Effector memory CD8-positive, alpha-beta T cell (primary cell): ENCODE results near the gene APP.
"Not testable (repeated sequence)": the region's sequence is repeated elsewhere in the genome, so short reads cannot be mapped to it uniquely, and the experiment has no call there.

Source experiments
- ATAC-seq: fragments of 150-1000 bp; cut with Tn5 transposase; replicated peaks from 2 replicates; pipeline ENCODE4 v1.10.0; 2021; ENCODE audit warnings: mild to moderate bottlenecking, moderate library complexity
- DNase-seq, 3 experiments: peaks; one replicate each; pipeline ENCODE4 v3.0.0; 2021
- H3K27ac Mint-ChIP-seq, 2 donors: one replicate each; pipeline ENCODE4 v1.8.0; 2022; ENCODE audit warnings: mild to moderate bottlenecking in 2 of 2, mixed read lengths in 2 of 2, moderate library complexity in 2 of 2
- H3K27me3 Mint-ChIP-seq, 2 donors: one replicate each; pipeline ENCODE4 v1.8.0; 2022; ENCODE audit warnings: mixed read lengths in 2 of 2
- H3K36me3 Mint-ChIP-seq: one replicate; pipeline ENCODE4 v1.8.0; 2022; ENCODE audit warnings: mild to moderate bottlenecking, moderate library complexity, mixed read lengths; ENCODE audit not compliant: insufficient read depth
- H3K4me1 Mint-ChIP-seq, 2 donors: one replicate each; pipeline ENCODE4 v1.8.0; 2022; ENCODE audit warnings: low read depth in 2 of 2, mixed read lengths in 2 of 2
- H3K4me3 Mint-ChIP-seq, 2 donors: one replicate each; pipeline ENCODE4 v1.8.0; 2022; ENCODE audit warnings: mild to moderate bottlenecking in 2 of 2, mixed read lengths in 2 of 2, moderate library complexity in 2 of 2
- H3K9me3 Mint-ChIP-seq, 2 donors: one replicate each; pipeline ENCODE4 v1.8.0; 2022; ENCODE audit warnings: mixed read lengths in 2 of 2

APP gene

GRCh38 chr21:26096494-26097371 lies 73.8 kb downstream of the APP start:
- DNase-seq (no peak), ATAC-seq (no peak)
- Mint-ChIP-seq H3K27me3 (no peaks in the 10 kb centered on the region), H3K27ac (no peak overlapping the region), H3K4me1 (no peaks in the 10 kb centered on the region), H3K4me3 (no peak overlapping the region), H3K9me3 (peaks cover 0 to 3% of the 10 kb centered on the region in 2 donors), H3K36me3 (no peaks in the 10 kb centered on the region)

DNA sequence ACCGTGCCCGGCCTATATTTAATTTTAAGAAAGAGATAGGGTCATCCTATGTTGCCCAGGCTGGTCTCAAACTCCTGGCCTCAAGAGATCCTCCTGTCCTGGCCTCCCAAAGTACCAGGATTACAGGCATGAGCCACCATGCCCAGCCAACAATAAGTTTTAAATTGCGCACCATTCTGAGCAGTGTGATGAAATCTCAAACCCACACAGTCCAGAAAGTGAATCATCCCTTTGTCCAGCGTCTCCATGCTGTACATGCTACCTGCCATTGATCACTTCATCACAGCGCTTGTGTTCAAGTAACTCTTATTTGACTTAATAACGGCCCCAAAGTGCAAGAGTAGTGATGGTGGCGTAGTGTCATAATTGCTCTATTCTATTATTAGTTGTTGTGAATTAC lies 75.4 kb downstream of the APP start:
- no peak overlapping the region for H3K27ac Mint-ChIP-seq
- ATAC-seq (no peak), DNase-seq (no peak)
- H3K4me3 Mint-ChIP-seq: no peak overlapping the region
- H3K36me3 Mint-ChIP-seq: no peaks in the 10 kb centered on the region
- no peaks in the 10 kb centered on the region for H3K4me1 Mint-ChIP-seq
- H3K27me3 Mint-ChIP-seq: no peaks in the 10 kb centered on the region
- peaks cover 0 to 3% of the 10 kb centered on the region in 2 donors for H3K9me3 Mint-ChIP-seq

- DNase-seq (no peak), ATAC-seq (no peak)
- Mint-ChIP-seq H3K36me3 (no peaks in the 10 kb centered on the region), H3K27ac (no peak overlapping the region), H3K4me3 (no peak overlapping the region), H3K27me3 (no peaks in the 10 kb centered on the region), H3K4me1 (no peaks in the 10 kb centered on the region), H3K9me3 (peaks cover 0 to 3% of the 10 kb centered on the region in 2 donors)
These were observed 77.4 kb downstream of the APP start for GRCh38 chr21:26093122-26093521.

- no peak for DNase-seq
- H3K4me1 Mint-ChIP-seq: no peaks in the 10 kb centered on the region
- H3K27me3 Mint-ChIP-seq: no peaks in the 10 kb centered on the region
- ATAC-seq: no peak
- no peak overlapping the region for H3K4me3 Mint-ChIP-seq
- no peaks in the 10 kb centered on the region for H3K9me3 Mint-ChIP-seq
- H3K27ac Mint-ChIP-seq: no peak overlapping the region
- H3K36me3 Mint-ChIP-seq: no peaks in the 10 kb centered on the region
These were observed 79.0 kb downstream of the APP start for GRCh38 chr21:26091480-26092018.

DNA sequence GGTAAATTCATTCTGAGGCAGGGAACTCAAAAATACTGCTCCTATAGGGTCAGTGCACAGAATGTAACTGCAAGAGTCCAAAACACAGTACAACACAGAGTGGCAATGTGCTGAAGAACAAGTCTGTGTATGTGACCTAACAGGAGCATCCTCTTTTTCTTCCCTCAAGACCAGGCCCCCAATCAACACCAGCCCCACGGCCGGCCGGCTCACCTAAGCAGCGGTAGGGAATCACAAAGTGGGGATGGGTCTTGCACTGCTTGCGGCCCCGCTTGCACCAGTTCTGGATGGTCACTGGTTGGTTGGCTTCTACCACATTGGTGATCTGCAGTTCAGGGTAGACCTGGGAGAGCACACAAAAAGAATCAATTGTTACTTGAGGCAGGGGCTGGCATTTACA lies 80.8 kb downstream of the APP start:
- no peak for DNase-seq
- no peak for ATAC-seq
- no peak overlapping the region for H3K27ac Mint-ChIP-seq

GRCh38 chr21:26087223-26087918 lies 83.2 kb downstream of the APP start:
- no peaks in the 10 kb centered on the region for H3K4me1 Mint-ChIP-seq
- H3K36me3 Mint-ChIP-seq: no peaks in the 10 kb centered on the region
- H3K9me3 Mint-ChIP-seq: peaks cover 0 to 1% of the 10 kb centered on the region in 2 donors
- ATAC-seq (no peak), DNase-seq (no peak)
- no peak overlapping the region for H3K27ac Mint-ChIP-seq
- no peak overlapping the region for H3K4me3 Mint-ChIP-seq
- no peaks in the 10 kb centered on the region for H3K27me3 Mint-ChIP-seq

More for the DNA sequence above, 80.8 kb downstream of the APP start:
- Mint-ChIP-seq H3K36me3 (no peaks in the 10 kb centered on the region), H3K4me3 (no peak overlapping the region), H3K9me3 (peaks cover 0 to 1% of the 10 kb centered on the region in 2 donors), H3K27me3 (no peaks in the 10 kb centered on the region), H3K4me1 (no peaks in the 10 kb centered on the region)

GRCh38 chr21:26085882-26086281 lies 84.7 kb downstream of the APP start:
- H3K36me3 Mint-ChIP-seq: no peaks in the 10 kb centered on the region
- DNase-seq: no peak
- ATAC-seq: no peak
- no peaks in the 10 kb centered on the region for H3K4me1 Mint-ChIP-seq
- no peaks in the 10 kb centered on the region for H3K27me3 Mint-ChIP-seq
- H3K27ac Mint-ChIP-seq: no peak overlapping the region
- H3K9me3 Mint-ChIP-seq: peaks cover 0 to 1% of the 10 kb centered on the region in 2 donors
- H3K4me3 Mint-ChIP-seq: no peak overlapping the region

DNA sequence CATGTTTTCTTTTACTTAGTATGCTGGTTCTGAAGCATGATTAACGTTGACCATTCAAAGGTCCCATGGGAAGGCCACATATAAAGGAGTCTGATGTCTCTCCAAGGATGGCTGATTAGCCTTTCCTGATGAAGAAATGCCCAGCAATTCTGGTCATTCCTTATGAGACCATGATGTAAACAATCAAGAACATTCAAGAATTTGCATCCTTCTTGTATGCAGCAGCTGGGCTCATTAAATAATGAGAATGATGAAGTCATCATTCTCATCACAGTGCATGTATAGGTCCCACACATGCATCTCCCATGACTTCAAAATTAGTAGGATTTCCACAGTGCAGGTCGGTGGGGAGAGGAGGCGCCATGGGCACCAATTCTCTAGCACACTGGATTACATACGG lies 85.4 kb downstream of the APP start:
- DNase-seq: no peak
- Mint-ChIP-seq H3K4me3 (no peak overlapping the region), H3K27ac (no peak overlapping the region), H3K4me1 (no peaks in the 10 kb centered on the region), H3K27me3 (no peaks in the 10 kb centered on the region), H3K9me3 (peaks cover 0 to 1% of the 10 kb centered on the region in 2 donors), H3K36me3 (no peaks in the 10 kb centered on the region)
- no peak for ATAC-seq

DNA sequence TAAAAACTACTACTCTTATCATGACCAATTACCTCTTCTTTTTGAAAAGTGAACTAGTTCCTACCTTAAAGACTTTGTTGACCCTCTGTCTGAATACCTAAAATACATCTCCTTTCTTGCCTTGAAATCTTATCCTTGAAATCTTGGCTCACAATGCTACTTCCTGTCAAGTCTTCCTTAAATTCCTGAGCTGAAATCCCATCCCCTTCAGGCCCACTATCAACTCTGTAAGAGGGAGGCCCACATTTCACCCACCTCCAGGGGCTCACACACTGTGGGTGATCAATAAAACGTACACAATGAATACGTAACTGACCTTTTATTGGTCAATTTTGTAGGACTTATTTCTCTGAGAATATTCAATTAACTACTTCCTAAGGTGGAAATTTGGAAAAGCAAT lies 88.0 kb downstream of the APP start:
- ATAC-seq (no peak), DNase-seq (no peak)
- Mint-ChIP-seq H3K27me3 (no peaks in the 10 kb centered on the region), H3K36me3 (no peaks in the 10 kb centered on the region), H3K4me3 (no peak overlapping the region), H3K9me3 (peaks cover 0 to 1% of the 10 kb centered on the region in 2 donors), H3K4me1 (no peaks in the 10 kb centered on the region), H3K27ac (no peak overlapping the region)

DNA sequence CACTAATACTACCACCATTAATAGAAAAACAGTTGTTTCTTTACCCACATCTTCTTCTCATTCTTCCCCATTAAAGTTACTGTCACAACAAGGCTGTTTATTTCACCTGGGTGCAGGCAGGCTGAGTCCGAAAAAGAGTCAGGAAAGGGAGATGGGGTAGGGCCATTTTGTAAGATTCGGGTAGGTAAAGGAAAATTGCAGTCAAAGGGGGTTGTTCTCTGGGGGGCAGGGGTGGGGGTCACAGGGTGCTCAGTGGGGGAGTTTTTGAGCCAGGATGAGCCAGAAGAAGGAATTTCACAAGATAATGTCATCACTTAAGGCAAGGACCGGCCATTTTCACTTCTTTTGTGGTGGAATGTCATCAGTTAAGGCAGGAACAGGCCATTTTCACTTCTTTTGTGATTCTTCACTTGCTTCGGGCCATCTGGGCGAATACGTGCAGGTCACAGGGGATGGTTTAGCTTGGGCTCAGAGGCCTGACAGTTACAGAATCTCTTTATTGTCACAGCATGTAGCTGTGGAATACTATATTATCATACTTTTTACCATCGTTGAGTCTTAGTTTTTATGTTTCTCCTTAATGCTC lies 89.3 kb downstream of the APP start:
- H3K9me3 Mint-ChIP-seq, DNase-seq, H3K27ac Mint-ChIP-seq, H3K36me3 Mint-ChIP-seq, H3K4me1 Mint-ChIP-seq, H3K27me3 Mint-ChIP-seq, H3K4me3 Mint-ChIP-seq, ATAC-seq: not testable (repeated sequence)

DNA sequence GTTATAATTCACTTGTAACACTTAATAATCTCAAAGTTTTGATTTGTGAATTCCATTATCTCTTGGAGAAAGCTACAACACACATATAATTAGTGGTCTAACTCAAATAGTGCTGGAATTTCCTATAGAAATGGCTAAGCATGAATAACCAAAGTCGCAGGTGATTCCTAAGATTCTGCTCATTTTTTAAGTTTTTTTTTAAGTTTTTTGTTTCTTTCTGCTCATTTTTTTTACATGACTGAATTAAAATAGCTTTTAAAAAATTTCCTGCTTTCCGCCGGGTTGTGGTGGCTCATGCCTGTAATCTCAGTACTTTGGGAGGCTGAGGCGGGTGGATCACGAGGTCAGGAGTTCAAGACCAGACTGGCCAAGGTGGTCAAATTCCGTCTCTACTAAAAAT lies 90.4 kb downstream of the APP start:
- Mint-ChIP-seq H3K4me1 (no peaks in the 10 kb centered on the region), H3K9me3 (peaks cover 0 to under 1% of the 10 kb centered on the region in 2 donors), H3K27ac (no peak overlapping the region), H3K36me3 (no peaks in the 10 kb centered on the region), H3K4me3 (no peak overlapping the region), H3K27me3 (no peaks in the 10 kb centered on the region)
- DNase-seq (no peak), ATAC-seq (no peak)

- H3K9me3 Mint-ChIP-seq: no peaks in the 10 kb centered on the region
- H3K4me3 Mint-ChIP-seq: no peak overlapping the region
- H3K27me3 Mint-ChIP-seq: no peaks in the 10 kb centered on the region
- H3K27ac Mint-ChIP-seq: no peak overlapping the region
- DNase-seq (no peak), ATAC-seq (no peak)
- no peaks in the 10 kb centered on the region for H3K36me3 Mint-ChIP-seq
- H3K4me1 Mint-ChIP-seq: no peaks in the 10 kb centered on the region
These were observed 91.2 kb downstream of the APP start for GRCh38 chr21:26079366-26079765.

DNA sequence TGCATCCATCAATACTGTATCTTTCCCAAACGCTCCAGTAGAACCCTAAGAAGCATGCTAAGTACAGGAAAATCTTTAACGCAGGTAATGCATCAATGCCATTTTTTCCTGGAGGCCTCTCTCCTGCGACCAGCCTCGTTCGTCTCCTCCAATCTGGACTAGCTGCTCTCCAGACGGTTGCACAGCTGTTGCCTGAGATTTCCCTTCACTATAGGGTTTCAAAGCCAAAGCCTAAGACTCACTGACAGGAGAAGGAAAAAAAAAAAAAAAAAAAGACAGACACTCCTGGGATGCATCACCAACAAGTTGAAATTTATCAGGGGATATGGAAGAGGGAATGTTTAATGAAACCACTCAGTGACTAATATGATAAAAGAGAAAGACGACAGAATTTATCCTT lies 93.0 kb downstream of the APP start:
- DNase-seq (no peak), ATAC-seq (no peak)
- no peaks in the 10 kb centered on the region for H3K4me1 Mint-ChIP-seq
- no peak overlapping the region for H3K4me3 Mint-ChIP-seq
- no peak overlapping the region for H3K27ac Mint-ChIP-seq
- no peaks in the 10 kb centered on the region for H3K27me3 Mint-ChIP-seq
- no peaks in the 10 kb centered on the region for H3K9me3 Mint-ChIP-seq
- H3K36me3 Mint-ChIP-seq: no peaks in the 10 kb centered on the region
